ENCODE results near the gene JMJD7.

DNA sequence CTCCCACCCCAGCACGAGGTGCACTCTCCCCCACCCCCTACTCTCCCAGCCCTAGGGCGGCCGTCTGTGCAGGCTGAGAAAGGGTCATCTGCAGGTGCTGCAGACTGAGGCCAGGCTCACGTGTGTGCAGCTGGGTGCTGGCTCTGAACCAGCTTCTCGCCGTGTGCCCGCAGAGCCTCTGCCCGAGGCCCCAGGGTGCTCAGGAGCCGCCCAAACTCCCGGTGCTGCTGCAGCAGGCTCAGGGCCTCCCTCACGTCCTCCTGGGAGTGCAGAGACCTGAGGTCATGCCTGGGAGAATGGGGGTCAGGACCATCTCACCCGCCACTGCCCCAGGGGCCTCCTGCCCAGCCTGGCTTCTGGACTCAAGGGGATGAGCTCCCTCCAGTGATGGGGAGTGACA lies 48.8 kb downstream of the JMJD7 start:
- TF ChIP-seq, protein P1, sequence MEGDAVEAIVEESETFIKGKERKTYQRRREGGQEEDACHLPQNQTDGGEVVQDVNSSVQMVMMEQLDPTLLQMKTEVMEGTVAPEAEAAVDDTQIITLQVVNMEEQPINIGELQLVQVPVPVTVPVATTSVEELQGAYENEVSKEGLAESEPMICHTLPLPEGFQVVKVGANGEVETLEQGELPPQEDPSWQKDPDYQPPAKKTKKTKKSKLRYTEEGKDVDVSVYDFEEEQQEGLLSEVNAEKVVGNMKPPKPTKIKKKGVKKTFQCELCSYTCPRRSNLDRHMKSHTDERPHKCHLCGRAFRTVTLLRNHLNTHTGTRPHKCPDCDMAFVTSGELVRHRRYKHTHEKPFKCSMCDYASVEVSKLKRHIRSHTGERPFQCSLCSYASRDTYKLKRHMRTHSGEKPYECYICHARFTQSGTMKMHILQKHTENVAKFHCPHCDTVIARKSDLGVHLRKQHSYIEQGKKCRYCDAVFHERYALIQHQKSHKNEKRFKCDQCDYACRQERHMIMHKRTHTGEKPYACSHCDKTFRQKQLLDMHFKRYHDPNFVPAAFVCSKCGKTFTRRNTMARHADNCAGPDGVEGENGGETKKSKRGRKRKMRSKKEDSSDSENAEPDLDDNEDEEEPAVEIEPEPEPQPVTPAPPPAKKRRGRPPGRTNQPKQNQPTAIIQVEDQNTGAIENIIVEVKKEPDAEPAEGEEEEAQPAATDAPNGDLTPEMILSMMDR (conservative IDR thresholded peaks at IDR 0.05; ENCODE audit: low read length): no peak
- TF ChIP-seq EZH2phosphoT487 (IDR thresholded peaks at IDR 0.05; ENCODE audit: borderline replicate concordance): no peak

All from Loucy (cell line).